ENCODE measurements around the gene ADARB2. TPM values are rescaled to one million over a fixed set of nuclear protein-coding genes. Genes with fewer than 3 reads are reported as not detected.

Gene ADARB2
- total and polyA plus RNA-seq, 4 donors: 0.55 to 0.70 (median 0.59) TPM; not detected in 1

- no peak overlapping the region for H3K4me3 ChIP-seq (ENCODE audit: low read depth in 1 of 3, low read length in 3 of 3)
- no peak overlapping the region for H3K27ac ChIP-seq (ENCODE audit: low read depth in 1 of 2, low read length in 2 of 2)
- no peaks in the 10 kb centered on the region for H3K27me3 ChIP-seq (ENCODE audit: control insufficient read depth in 4 of 4, insufficient read depth in 4 of 4, low read length in 3 of 4)
- no peaks in the 10 kb centered on the region for H3K36me3 ChIP-seq (ENCODE audit: control insufficient read depth in 4 of 4, insufficient read depth in 3 of 4, low read depth in 1 of 4, low read length in 3 of 4)
- H3K9me3 ChIP-seq (ENCODE audit: control insufficient read depth in 4 of 4, low read length in 3 of 4): no peaks in the 10 kb centered on the region
- no peaks in the 10 kb centered on the region for H3K4me1 ChIP-seq (ENCODE audit: control insufficient read depth in 4 of 4, insufficient read depth in 4 of 4, low read length in 3 of 4)
- H3K9ac ChIP-seq (ENCODE audit: low read depth in 1 of 2, low read length in 2 of 2): no peak overlapping the region
- WGBS: 87% methylated on average over 27 of the region's 27 CpGs
- TF ChIP-seq FOXA2 (IDR thresholded peaks at IDR 0.05) (no peak), NR2F2 (IDR thresholded peaks at IDR 0.05) (no peak), HNF4A (conservative IDR thresholded peaks at IDR 0.05) (no peak), RAD21 (IDR thresholded peaks at IDR 0.05) (no peak), RXRA (IDR thresholded peaks at IDR 0.05) (no peak), GABPA (IDR thresholded peaks at IDR 0.05 in 1 of 2, conservative IDR thresholded peaks at IDR 0.05 in 1 of 2) (no peak), SP1 (IDR thresholded peaks at IDR 0.05) (no peak), EGR1 (IDR thresholded peaks at IDR 0.05; ENCODE audit: low read depth in 2 of 2) (no peak), FOXA1 (IDR thresholded peaks at IDR 0.05) (no peak), YY1 (IDR thresholded peaks at IDR 0.05) (no peak), TAF1 (conservative IDR thresholded peaks at IDR 0.05) (no peak), JUND (IDR thresholded peaks at IDR 0.05) (no peak), REST (IDR thresholded peaks at IDR 0.05) (no peak), ATF3 (IDR thresholded peaks at IDR 0.05) (no peak), MAX (IDR thresholded peaks at IDR 0.05) (no peak), HNF4G (IDR thresholded peaks at IDR 0.05) (no peak)
- TF ChIP-seq, protein P1, sequence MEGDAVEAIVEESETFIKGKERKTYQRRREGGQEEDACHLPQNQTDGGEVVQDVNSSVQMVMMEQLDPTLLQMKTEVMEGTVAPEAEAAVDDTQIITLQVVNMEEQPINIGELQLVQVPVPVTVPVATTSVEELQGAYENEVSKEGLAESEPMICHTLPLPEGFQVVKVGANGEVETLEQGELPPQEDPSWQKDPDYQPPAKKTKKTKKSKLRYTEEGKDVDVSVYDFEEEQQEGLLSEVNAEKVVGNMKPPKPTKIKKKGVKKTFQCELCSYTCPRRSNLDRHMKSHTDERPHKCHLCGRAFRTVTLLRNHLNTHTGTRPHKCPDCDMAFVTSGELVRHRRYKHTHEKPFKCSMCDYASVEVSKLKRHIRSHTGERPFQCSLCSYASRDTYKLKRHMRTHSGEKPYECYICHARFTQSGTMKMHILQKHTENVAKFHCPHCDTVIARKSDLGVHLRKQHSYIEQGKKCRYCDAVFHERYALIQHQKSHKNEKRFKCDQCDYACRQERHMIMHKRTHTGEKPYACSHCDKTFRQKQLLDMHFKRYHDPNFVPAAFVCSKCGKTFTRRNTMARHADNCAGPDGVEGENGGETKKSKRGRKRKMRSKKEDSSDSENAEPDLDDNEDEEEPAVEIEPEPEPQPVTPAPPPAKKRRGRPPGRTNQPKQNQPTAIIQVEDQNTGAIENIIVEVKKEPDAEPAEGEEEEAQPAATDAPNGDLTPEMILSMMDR (IDR thresholded peaks at IDR 0.05; ENCODE audit: low read depth, low read length, missing input control): no peak
- TF ChIP-seq, protein P2, sequence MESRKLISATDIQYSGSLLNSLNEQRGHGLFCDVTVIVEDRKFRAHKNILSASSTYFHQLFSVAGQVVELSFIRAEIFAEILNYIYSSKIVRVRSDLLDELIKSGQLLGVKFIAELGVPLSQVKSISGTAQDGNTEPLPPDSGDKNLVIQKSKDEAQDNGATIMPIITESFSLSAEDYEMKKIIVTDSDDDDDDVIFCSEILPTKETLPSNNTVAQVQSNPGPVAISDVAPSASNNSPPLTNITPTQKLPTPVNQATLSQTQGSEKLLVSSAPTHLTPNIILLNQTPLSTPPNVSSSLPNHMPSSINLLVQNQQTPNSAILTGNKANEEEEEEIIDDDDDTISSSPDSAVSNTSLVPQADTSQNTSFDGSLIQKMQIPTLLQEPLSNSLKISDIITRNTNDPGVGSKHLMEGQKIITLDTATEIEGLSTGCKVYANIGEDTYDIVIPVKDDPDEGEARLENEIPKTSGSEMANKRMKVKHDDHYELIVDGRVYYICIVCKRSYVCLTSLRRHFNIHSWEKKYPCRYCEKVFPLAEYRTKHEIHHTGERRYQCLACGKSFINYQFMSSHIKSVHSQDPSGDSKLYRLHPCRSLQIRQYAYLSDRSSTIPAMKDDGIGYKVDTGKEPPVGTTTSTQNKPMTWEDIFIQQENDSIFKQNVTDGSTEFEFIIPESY (IDR thresholded peaks at IDR 0.05): no peak
- no peak for DNase-seq (ENCODE audit: low spot score)
Measured at GRCh38 chr10:1200866-1201807, 536.2 kb downstream of the ADARB2 start.
